Measurements from ENCODE around the gene PAK4.

DNA sequence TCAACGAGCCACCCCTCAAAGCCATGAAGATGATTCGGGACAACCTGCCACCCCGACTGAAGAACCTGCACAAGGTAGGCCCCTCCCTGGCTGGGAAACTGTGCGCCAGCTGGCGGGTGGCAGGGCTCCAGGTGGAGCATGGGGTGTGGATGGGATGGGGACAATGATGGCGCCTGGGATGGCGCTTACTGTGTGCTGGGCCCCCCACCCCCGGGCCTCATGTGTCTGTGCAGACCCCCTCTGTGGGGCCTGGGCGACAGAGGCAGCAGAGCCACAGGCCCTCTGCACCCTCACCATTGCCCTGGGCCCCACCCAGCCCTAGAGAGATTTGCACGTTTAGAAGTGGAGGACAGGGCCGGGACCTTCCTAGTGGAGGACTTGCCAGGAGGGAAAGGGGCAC lies 52.1 kb downstream of the PAK4 start:
- TF ChIP-seq, protein P1, sequence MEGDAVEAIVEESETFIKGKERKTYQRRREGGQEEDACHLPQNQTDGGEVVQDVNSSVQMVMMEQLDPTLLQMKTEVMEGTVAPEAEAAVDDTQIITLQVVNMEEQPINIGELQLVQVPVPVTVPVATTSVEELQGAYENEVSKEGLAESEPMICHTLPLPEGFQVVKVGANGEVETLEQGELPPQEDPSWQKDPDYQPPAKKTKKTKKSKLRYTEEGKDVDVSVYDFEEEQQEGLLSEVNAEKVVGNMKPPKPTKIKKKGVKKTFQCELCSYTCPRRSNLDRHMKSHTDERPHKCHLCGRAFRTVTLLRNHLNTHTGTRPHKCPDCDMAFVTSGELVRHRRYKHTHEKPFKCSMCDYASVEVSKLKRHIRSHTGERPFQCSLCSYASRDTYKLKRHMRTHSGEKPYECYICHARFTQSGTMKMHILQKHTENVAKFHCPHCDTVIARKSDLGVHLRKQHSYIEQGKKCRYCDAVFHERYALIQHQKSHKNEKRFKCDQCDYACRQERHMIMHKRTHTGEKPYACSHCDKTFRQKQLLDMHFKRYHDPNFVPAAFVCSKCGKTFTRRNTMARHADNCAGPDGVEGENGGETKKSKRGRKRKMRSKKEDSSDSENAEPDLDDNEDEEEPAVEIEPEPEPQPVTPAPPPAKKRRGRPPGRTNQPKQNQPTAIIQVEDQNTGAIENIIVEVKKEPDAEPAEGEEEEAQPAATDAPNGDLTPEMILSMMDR (IDR thresholded peaks at IDR 0.05; ENCODE audit: insufficient read depth, low read length, poor library complexity, severe bottlenecking): no peak
- TF ChIP-seq EZH2phosphoT487 (conservative IDR thresholded peaks at IDR 0.05; ENCODE audit: low read length): no peak

Measured in SU-DHL-6 (cell line).